ENCODE data around the gene SLC22A31.
"Not testable (repeated sequence)": the region's sequence is repeated elsewhere in the genome, so short reads cannot be mapped to it uniquely, and the experiment has no call there.

SLC22A31 gene

GRCh38 chr16:89192956-89193575 is 7.3 kb downstream of the SLC22A31 start:
- H3K4me3 ChIP-seq (ENCODE audit: control insufficient read depth, low read depth, low read length): no peak overlapping the region
- peak; percentile 91 for DNase-seq (ENCODE audit: low read depth)
- TF ChIP-seq CTCF (conservative IDR thresholded peaks at IDR 0.05; ENCODE audit: control insufficient read depth, insufficient read depth, low read depth, low read length): no peak

- DNase-seq (ENCODE audit: low read depth): peak; percentile 95
- H3K4me3 ChIP-seq (ENCODE audit: control insufficient read depth, low read depth, low read length): peak overlapping the region; percentile 35
Observed at GRCh38 chr16:89192186-89192955, 8.0 kb downstream of the SLC22A31 start.

- no peak for TF ChIP-seq CTCF (conservative IDR thresholded peaks at IDR 0.05; ENCODE audit: control insufficient read depth, insufficient read depth, low read depth, low read length)
- peak overlapping the region; percentile 35 for H3K4me3 ChIP-seq (ENCODE audit: control insufficient read depth, low read depth, low read length)
Observed at GRCh38 chr16:89191901-89192185, 8.5 kb downstream of the SLC22A31 start.

GRCh38 chr16:89191033-89191900 is 9.1 kb downstream of the SLC22A31 start:
- TF ChIP-seq CTCF (conservative IDR thresholded peaks at IDR 0.05; ENCODE audit: control insufficient read depth, insufficient read depth, low read depth, low read length): no peak
- H3K4me3 ChIP-seq (ENCODE audit: control insufficient read depth, low read depth, low read length): no peak overlapping the region
- DNase-seq (ENCODE audit: low read depth): no peak

More at GRCh38 chr16:89191901-89192185, 8.5 kb downstream of the SLC22A31 start:
- no peak for DNase-seq (ENCODE audit: low read depth)

- DNase-seq (ENCODE audit: low read depth): no peak
- H3K4me3 ChIP-seq (ENCODE audit: control insufficient read depth, low read depth, low read length): no peak overlapping the region
- no peak for TF ChIP-seq CTCF (conservative IDR thresholded peaks at IDR 0.05; ENCODE audit: control insufficient read depth, insufficient read depth, low read depth, low read length)
Observed at GRCh38 chr16:89190150-89190958, 10.0 kb downstream of the SLC22A31 start.

GRCh38 chr16:89189358-89190025 is 10.8 kb downstream of the SLC22A31 start:
- no peak for TF ChIP-seq CTCF (conservative IDR thresholded peaks at IDR 0.05; ENCODE audit: control insufficient read depth, insufficient read depth, low read depth, low read length)

GRCh38 chr16:89188471-89189357 is 11.6 kb downstream of the SLC22A31 start:
- DNase-seq (ENCODE audit: low read depth); H3K4me3 ChIP-seq (ENCODE audit: control insufficient read depth, low read depth, low read length): not testable (repeated sequence)

More at GRCh38 chr16:89189358-89190025, 10.8 kb downstream of the SLC22A31 start:
- no peak for DNase-seq (ENCODE audit: low read depth)
- no peak overlapping the region for H3K4me3 ChIP-seq (ENCODE audit: control insufficient read depth, low read depth, low read length)
